CD4-positive, alpha-beta T cell treated with Interferon alpha-2 for 1 hour (primary cell): ENCODE results near the gene TNFAIP8L2.
"Not testable (repeated sequence)": the region's sequence is repeated elsewhere in the genome, so short reads cannot be mapped to it uniquely, and the experiment has no call there.

Experiments
- DNase-seq, 2 donors: peaks; one replicate each; pipeline ENCODE4 v3.0.0-alpha.2; 2020 to 2022

TNFAIP8L2 gene

DNA sequence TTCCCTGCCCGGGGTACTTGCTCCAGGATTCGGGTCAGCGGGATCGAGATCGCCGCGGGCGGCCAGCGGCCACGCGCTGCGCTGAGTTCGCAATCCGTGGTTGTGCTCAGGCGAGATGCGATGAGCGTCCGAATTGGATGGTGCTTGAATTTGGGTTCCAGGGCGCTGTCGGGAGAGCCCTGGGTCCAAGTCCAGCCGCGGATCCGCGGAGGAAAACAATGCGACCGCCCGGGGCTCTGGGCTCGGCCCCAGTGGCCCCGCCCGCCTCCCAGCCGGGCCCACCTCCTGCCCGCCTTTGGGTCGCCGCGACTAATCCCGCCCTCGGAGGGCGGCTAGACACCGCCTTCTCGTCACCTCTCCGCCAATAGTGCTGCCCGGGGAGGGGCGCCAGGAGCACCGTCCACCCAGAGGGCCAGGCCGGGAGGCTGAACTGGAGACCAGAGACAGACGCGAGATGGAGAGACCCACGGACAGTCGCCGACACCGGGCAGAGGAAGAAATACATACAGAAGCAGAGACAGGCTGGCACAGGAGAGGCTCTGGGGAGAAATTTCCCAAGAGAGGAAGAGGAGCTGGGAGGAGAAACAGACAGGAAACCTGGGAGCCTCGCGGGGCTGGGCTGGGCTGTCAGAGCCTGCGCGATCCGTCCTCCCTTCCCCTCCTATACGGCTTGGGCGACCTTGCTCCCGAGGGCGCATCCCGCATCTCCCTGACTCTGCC, 9.9 kb upstream of the TNFAIP8L2 start, which contains the start of gene SEMA6C:
Gene SEMA6C (minus strand): TSS at position 220 of the 720 bp plus-strand sequence. CDS start 4,010 bp downstream, outside the sequence.
- peak; percentile 84 to 89 for DNase-seq

DNA sequence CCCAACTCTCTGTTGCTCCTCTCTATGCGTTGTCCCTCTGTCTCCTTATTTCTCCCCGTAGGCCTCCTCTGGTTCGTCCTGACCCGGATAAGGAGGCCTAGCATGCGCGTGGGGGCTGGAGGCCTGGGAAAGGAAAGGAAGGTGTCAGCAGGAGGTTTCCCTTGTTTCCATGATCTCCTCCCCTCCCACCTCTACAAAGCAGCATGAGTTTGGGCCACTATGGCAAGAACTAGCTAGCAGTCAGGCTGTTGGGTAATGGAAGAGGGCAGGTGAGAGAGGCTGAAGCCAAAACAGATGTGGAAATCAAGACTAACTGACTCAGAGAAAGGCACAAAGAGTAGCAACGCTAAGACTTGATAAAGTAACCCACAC, 9.3 kb upstream of the TNFAIP8L2 start:
- DNase-seq: no peak

- no peak for DNase-seq
Observed at GRCh38 chr1:151147665-151148064, 8.8 kb upstream of the TNFAIP8L2 start.

DNA sequence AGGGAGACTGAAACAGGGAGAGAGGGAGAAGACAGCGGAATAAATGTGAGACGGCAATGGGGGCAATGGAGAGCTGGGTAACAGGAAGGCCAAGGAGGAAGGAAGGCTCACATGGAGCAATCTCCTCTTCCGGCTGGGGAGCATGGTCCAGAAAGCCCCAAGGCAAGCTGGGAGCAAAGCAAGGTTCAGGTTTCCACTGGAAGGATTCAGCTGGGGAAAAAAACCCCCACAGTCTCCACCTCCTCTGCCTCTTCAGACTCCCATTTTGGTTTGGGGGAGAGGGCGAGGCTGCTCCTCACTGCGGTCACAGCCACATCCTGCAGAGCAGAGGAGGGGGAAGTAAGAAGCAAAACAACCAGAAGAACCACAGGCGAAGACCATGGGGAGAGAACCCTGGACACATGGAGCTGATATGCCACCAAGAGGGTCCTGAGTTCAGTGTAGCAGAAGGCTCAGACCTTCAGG, 650 bp downstream of the TNFAIP8L2 start:
- DNase-seq: peak; percentile 54 to 72

GRCh38 chr1:151158326-151158725, 1.9 kb downstream of the TNFAIP8L2 start:
- DNase-seq: no peak

GRCh38 chr1:151158751-151159251, 2.4 kb downstream of the TNFAIP8L2 start:
- DNase-seq: no peak

- DNase-seq: no peak
Observed at GRCh38 chr1:151159373-151159772, 2.9 kb downstream of the TNFAIP8L2 start.

GRCh38 chr1:151164732-151165280, 8.4 kb downstream of the TNFAIP8L2 start:
- no peak for DNase-seq

GRCh38 chr1:151165281-151165737, 8.9 kb downstream of the TNFAIP8L2 start:
- DNase-seq: no peak

GRCh38 chr1:151165738-151166504, 9.5 kb downstream of the TNFAIP8L2 start, which contains the start of the genes LYSMD1 and SCNM1:
LYSMD1 (minus strand) TSS chr1:151165902; CDS start chr1:151165258, 644 bp downstream.
SCNM1 (plus strand) TSS chr1:151166144; CDS start chr1:151166153, 9 bp downstream.
- peak; percentile 97 to 98 for DNase-seq

- DNase-seq: no peak
Observed at GRCh38 chr1:151166505-151166956, 10.1 kb downstream of the TNFAIP8L2 start.

DNA sequence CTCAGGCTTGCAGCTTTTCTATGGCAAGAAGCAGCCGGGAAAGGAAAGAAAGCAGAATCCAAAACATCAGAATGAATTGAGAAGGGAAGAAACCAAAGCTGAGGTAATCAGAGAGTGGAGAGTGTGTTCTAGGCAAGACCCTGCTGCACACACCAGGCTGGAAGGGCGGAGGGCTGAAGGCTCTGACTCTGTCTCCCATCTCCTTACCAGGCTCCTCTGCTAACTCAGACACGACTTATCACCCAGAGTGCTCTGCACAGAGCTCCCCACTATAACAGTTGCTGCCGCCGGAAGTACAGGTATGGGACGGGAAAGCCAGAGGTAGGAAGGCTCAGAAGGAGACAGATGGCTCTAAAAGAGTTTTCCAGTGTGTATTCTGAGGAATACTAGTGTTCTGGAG, 10.7 kb downstream of the TNFAIP8L2 start:
- DNase-seq: no peak

DNA sequence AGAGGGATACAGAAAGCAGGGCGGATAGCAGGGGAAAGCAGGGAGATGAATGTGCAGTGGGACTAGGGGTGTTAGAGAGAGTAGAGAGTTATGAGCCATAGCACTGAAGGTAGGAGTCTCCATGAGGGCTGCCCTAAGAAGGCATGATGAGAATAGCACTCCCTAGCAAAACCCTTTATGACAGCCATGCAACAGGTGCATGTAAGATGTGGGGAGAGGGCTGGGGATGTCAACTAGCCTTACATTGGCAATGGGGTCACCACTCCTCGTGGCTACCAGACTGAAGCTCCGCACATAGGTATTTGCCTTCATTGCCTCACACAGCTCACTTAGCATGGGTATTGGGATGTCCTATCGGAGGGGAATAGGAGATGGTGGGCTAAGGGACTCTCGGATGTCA, 14.7 kb downstream of the TNFAIP8L2 start:
- no peak for DNase-seq

- no peak for DNase-seq
Observed at GRCh38 chr1:151175041-151175741, 18.7 kb downstream of the TNFAIP8L2 start.

DNA sequence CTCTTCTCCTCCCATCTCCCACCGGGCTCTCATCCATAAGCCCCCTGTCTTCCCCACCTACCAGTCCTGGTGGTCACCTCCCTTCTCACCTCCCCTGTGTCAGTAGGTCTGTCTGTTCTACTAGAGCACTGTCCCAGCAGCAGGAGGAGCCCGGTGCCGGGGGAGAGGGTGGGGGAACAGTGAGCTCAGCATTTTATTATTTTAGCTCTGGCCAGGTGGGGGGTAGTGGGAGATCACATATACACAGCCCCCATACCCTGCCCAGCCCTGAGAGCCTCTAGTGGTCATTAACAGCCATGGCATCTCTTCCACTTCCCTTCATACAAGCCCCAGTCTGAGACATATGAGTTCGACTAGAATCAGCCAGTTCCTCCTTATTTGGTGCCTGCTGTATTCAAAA, 19.4 kb downstream of the TNFAIP8L2 start, which contains the start of gene TMOD4:
Gene TMOD4 (minus strand): TSS at position 119 of the 400 bp plus-strand sequence. CDS start 1,106 bp downstream, outside the sequence.
- DNase-seq: no peak

- DNase-seq: no peak
Observed at GRCh38 chr1:151176514-151177045, 20.1 kb downstream of the TNFAIP8L2 start.

DNA sequence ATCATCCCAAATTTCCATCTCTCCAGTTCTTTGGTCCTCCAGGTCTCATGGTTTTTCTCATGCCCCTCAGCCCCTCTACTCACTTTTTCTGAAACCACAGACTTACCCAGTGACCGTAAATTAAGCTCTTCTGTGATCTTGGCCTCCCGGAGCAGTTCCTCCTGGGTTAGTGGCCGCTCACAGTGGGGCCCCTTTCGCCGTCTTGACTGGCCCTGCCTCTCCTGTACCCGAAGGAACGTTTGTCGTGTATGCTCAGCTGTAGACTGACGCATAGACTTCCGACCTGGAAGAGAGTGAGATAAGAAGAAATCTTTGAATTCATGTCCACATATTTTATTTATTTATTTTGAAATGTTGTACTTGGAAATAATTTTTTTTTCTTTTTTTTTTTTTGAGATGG, 27.8 kb downstream of the TNFAIP8L2 start:
- no peak for DNase-seq

DNA sequence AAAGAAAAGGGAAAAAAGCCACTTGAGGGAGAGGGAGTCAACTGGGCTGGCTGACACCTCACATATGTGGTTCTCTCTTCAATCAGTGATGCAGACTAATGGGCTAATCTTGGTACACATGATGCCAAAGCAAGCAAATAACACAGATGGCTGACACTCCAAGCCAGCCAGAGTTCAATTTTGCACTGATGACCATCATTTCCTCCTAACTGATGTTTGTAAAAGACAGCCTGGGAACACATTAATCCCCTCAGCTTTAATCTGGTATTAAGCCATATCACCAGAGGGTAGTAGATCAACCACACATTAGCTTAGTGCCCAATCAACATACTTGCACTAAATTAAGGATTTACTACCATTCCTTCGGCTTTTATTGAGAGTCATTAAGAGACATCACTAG, 30.8 kb downstream of the TNFAIP8L2 start:
- DNase-seq: no peak

GRCh38 chr1:151188667-151189066, 32.2 kb downstream of the TNFAIP8L2 start:
- not testable (repeated sequence) for DNase-seq

- DNase-seq: peak; percentile 81 to 88
Observed at GRCh38 chr1:151189637-151190445, 33.4 kb downstream of the TNFAIP8L2 start, which contains the start of gene VPS72. VPS72 (minus strand) TSS chr1:151190197; CDS start chr1:151190121, 76 bp downstream.

- DNase-seq: no peak
Observed at GRCh38 chr1:151192047-151192446, 35.6 kb downstream of the TNFAIP8L2 start.
